GM18502 (cell line): Measurements from ENCODE around the gene PRMT6.
"Not testable (repeated sequence)": the region's sequence is repeated elsewhere in the genome, so short reads cannot be mapped to it uniquely, and the experiment has no call there.

Experiments used
- ATAC-seq: cut with Tn5 transposase; IDR thresholded peaks from one replicate; pipeline ENCODE4 v1.9.1; 2021; ENCODE audit warnings: mild to moderate bottlenecking; ENCODE audit not compliant: unreplicated experiment, poor library complexity

The PRMT6 gene

GRCh38 chr1:107056426-107057196, at the start of gene PRMT6:
Gene PRMT6 (plus strand): TSS chr1:107056674. CDS start chr1:107056716, 42 bp downstream.
- ATAC-seq = peak; percentile 95

- no peak for ATAC-seq
Observed at GRCh38 chr1:107009281-107009680, 47.2 kb upstream of the PRMT6 start.

GRCh38 chr1:107010582-107010981, 45.9 kb upstream of the PRMT6 start:
- ATAC-seq = peak; percentile 61

GRCh38 chr1:107016376-107016978, 40.0 kb upstream of the PRMT6 start:
- peak; percentile 88 for ATAC-seq

GRCh38 chr1:107018445-107018844, 38.0 kb upstream of the PRMT6 start:
- no peak for ATAC-seq

- ATAC-seq = no peak
Observed at GRCh38 chr1:107019166-107019565, 37.3 kb upstream of the PRMT6 start.

- ATAC-seq = not testable (repeated sequence)
Observed at GRCh38 chr1:107038874-107039273, 17.6 kb upstream of the PRMT6 start.

- not testable (repeated sequence) for ATAC-seq
Observed at GRCh38 chr1:107044310-107045220, 11.9 kb upstream of the PRMT6 start.

- no peak for ATAC-seq
Observed at GRCh38 chr1:107047602-107048001, 8.9 kb upstream of the PRMT6 start.

GRCh38 chr1:107048241-107048640, 8.2 kb upstream of the PRMT6 start:
- ATAC-seq = no peak

GRCh38 chr1:107051266-107051665, 5.2 kb upstream of the PRMT6 start:
- ATAC-seq = no peak

- not testable (repeated sequence) for ATAC-seq
Observed at GRCh38 chr1:107055919-107056425, 502 bp upstream of the PRMT6 start.

GRCh38 chr1:107057197-107058133, 991 bp downstream of the PRMT6 start:
- ATAC-seq = peak; percentile 71

- ATAC-seq = no peak
Observed at GRCh38 chr1:107058245-107059032, 2.0 kb downstream of the PRMT6 start.

GRCh38 chr1:107061886-107062285, 5.4 kb downstream of the PRMT6 start:
- ATAC-seq = no peak

- no peak for ATAC-seq
Observed at GRCh38 chr1:107073493-107073892, 17.0 kb downstream of the PRMT6 start.

GRCh38 chr1:107076841-107077240, 20.4 kb downstream of the PRMT6 start:
- ATAC-seq = no peak

- no peak for ATAC-seq
Observed at GRCh38 chr1:107079249-107079648, 22.8 kb downstream of the PRMT6 start.

- ATAC-seq = no peak
Observed at GRCh38 chr1:107081102-107081501, 24.6 kb downstream of the PRMT6 start.
